H1 (cell line): ENCODE measurements around the gene C5.

Source experiments
- BRCA1 ChIP-seq: IDR thresholded peaks from 2 replicates; pipeline ENCODE4 v1.6.1; 2012; ENCODE audit warnings: low read depth, low read length, improper control_type of control experiment
- CEBPB ChIP-seq: IDR thresholded peaks from 2 replicates; pipeline ENCODE4 v1.6.1; 2012; ENCODE audit warnings: low read depth, low read length
- CHD2 ChIP-seq: IDR thresholded peaks from 2 replicates; pipeline ENCODE4 v1.6.1; 2012; ENCODE audit warnings: low read length, improper control_type of control experiment
- EP300 ChIP-seq, 2 experiments: IDR thresholded peaks; 1 replicate in 1 of 2; 2 replicates in 1 of 2; pipeline ENCODE4 v1.6.1; 2011 to 2012; ENCODE audit warnings: low read depth in 2 of 2, low read length in 2 of 2, mild to moderate bottlenecking in 2 of 2, borderline replicate concordance in 1 of 2, inconsistent platforms in 1 of 2, moderate library complexity in 1 of 2
- HDAC2 ChIP-seq, 2 experiments: fragments of 300-600 bp in 1 of 2; sonication (generic) in 1 of 2; IDR thresholded peaks; 2 replicates each; pipeline ENCODE4 v1.6.1; 2011 to 2012; ENCODE audit warnings: low read depth in 2 of 2, low read length in 2 of 2, mild to moderate bottlenecking in 2 of 2, moderate library complexity in 2 of 2, borderline replicate concordance in 1 of 2, inconsistent platforms in 1 of 2
- JUND ChIP-seq: IDR thresholded peaks from 2 replicates; pipeline ENCODE4 v1.6.1; 2011; ENCODE audit warnings: mild to moderate bottlenecking, improper control_type of control experiment, low read length
- POLR2A ChIP-seq, 2 experiments: IDR thresholded peaks; 1 replicate in 1 of 2; 2 replicates in 1 of 2; pipeline ENCODE4 v1.6.1; 2011; ENCODE audit warnings: low read depth in 2 of 2, low read length in 2 of 2, mild to moderate bottlenecking in 2 of 2; ENCODE audit errors: control extremely low read depth in 1 of 2
- POLR2AphosphoS5 ChIP-seq: IDR thresholded peaks from 2 replicates; pipeline ENCODE4 v1.6.1; 2011; ENCODE audit warnings: low read depth, low read length
- RBBP5 ChIP-seq: IDR thresholded peaks from 2 replicates; pipeline ENCODE4 v1.7.1; 2012; ENCODE audit warnings: low read depth, mild to moderate bottlenecking, inconsistent platforms, low read length, moderate library complexity, borderline replicate concordance
- ZNF274 ChIP-seq: IDR thresholded peaks from 2 replicates; pipeline ENCODE4 v1.7.0; 2012; ENCODE audit warnings: low read length, borderline replicate concordance; ENCODE audit errors: extremely low read depth
- TF ChIP-seq, protein P1 (sequence below), 3 experiments: IDR thresholded peaks; 1 replicate in 2 of 3; 2 replicates in 1 of 3; pipeline versions ENCODE4 v1.5.1 to v1.6.1; 2011; ENCODE audit warnings: low read length in 3 of 3, mild to moderate bottlenecking in 3 of 3, inconsistent platforms in 2 of 3, low read depth in 1 of 3, moderate library complexity in 1 of 3; ENCODE audit not compliant: insufficient read depth in 1 of 3; ENCODE audit errors: control extremely low read depth in 1 of 3
- TF ChIP-seq, protein P2 (sequence below): IDR thresholded peaks from 2 replicates; pipeline ENCODE4 v1.6.1; 2012; ENCODE audit warnings: inconsistent platforms
- TF ChIP-seq, protein P3 (sequence below): IDR thresholded peaks from 2 replicates; pipeline ENCODE4 v1.6.1; 2012; ENCODE audit warnings: low read length, inconsistent platforms

DNA sequence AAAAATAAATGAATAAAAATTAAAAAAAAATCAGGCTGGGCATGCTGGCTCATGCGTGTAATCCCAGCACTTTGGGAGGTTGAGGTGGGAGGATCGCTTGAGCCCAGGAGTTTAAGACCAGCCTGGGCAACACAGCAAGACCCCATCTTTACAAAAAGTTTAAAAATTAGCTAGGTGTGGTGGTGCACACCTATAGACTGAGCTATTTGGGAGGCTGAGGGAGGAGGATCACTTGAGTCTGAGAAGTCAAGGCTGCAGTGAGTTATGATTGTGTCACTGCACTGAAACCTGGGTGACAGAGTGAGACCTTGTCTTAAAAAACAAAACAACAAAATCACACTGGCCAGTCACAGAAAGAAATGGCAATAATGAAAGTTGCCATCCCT, 21.3 kb upstream of the C5 start:
- no peak for TF ChIP-seq JUND
- TF ChIP-seq, protein P1, sequence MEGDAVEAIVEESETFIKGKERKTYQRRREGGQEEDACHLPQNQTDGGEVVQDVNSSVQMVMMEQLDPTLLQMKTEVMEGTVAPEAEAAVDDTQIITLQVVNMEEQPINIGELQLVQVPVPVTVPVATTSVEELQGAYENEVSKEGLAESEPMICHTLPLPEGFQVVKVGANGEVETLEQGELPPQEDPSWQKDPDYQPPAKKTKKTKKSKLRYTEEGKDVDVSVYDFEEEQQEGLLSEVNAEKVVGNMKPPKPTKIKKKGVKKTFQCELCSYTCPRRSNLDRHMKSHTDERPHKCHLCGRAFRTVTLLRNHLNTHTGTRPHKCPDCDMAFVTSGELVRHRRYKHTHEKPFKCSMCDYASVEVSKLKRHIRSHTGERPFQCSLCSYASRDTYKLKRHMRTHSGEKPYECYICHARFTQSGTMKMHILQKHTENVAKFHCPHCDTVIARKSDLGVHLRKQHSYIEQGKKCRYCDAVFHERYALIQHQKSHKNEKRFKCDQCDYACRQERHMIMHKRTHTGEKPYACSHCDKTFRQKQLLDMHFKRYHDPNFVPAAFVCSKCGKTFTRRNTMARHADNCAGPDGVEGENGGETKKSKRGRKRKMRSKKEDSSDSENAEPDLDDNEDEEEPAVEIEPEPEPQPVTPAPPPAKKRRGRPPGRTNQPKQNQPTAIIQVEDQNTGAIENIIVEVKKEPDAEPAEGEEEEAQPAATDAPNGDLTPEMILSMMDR (IDR thresholded peaks at IDR 0.05; ENCODE audit: control extremely low read depth in 1 of 3, insufficient read depth in 1 of 3, low read depth in 1 of 3, low read length in 3 of 3), result no peak
- no peak for TF ChIP-seq RBBP5
- no peak for TF ChIP-seq HDAC2 (IDR thresholded peaks at IDR 0.05; ENCODE audit: borderline replicate concordance in 1 of 2, low read depth in 2 of 2, low read length in 2 of 2)
- no peak for TF ChIP-seq BRCA1
- no peak for TF ChIP-seq POLR2A (IDR thresholded peaks at IDR 0.05; ENCODE audit: control extremely low read depth in 1 of 2, low read depth in 2 of 2, low read length in 2 of 2)
- TF ChIP-seq EP300 (IDR thresholded peaks at IDR 0.05; ENCODE audit: borderline replicate concordance in 1 of 2, low read depth in 2 of 2, low read length in 2 of 2), result no peak
- TF ChIP-seq, protein P2, sequence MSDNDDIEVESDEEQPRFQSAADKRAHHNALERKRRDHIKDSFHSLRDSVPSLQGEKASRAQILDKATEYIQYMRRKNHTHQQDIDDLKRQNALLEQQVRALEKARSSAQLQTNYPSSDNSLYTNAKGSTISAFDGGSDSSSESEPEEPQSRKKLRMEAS, result no peak
- no peak for TF ChIP-seq ZNF274
- TF ChIP-seq CHD2, result no peak
- no peak for TF ChIP-seq CEBPB
- TF ChIP-seq POLR2AphosphoS5, result no peak
- TF ChIP-seq, protein P3, sequence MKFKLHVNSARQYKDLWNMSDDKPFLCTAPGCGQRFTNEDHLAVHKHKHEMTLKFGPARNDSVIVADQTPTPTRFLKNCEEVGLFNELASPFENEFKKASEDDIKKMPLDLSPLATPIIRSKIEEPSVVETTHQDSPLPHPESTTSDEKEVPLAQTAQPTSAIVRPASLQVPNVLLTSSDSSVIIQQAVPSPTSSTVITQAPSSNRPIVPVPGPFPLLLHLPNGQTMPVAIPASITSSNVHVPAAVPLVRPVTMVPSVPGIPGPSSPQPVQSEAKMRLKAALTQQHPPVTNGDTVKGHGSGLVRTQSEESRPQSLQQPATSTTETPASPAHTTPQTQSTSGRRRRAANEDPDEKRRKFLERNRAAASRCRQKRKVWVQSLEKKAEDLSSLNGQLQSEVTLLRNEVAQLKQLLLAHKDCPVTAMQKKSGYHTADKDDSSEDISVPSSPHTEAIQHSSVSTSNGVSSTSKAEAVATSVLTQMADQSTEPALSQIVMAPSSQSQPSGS, result no peak
